Measurements from ENCODE around the gene RAPSN.
A peak's percentile ranks its signal among the peaks of the same experiment; 100 is the strongest.

Gene RAPSN

DNA sequence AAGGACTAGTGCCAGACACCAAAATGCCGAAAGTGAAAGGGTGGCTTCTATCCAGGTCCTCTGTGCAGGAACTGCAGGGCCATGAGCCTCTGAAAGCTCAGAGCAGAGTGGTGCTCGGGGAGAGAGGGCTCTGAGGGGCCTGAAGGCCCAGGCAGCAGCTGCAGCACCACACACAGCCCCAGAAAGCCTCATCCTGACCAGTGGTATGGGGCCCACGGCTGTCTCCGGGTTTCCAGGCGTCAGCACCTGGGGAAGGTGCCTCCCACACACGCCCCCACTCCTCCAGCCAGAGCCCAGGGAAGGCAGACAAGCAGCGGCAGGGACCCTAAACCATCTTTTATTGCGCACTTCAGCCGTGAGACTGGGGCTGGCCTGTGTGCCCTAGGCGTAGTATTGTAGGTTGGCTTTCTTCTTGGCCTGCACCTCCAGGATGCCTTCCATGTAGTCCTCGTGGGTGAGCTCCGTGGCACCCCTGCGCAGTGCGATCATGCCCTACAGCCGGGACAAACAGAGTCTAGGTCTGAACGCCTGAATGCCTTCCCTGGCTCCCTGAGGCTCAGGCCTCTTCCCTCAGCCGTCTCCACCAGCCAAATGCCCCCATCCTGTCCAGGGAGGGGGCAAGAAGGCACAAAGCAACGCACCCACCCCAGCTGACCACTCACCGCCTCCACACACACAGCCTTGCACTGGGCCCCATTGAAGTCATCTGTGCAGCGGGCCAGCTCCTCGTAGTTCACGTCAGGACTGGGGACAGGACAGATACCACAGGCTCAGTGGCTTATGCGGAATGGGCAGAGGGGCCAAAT lies 30.3 kb downstream of the RAPSN start:
- Histone ChIP-seq H3K14ac (ENCODE audit: low read length) (no peak overlapping the region), H3K4me2 (ENCODE audit: insufficient read depth, low read length, poor library complexity, severe bottlenecking) (no peak overlapping the region), H2BK5ac (ENCODE audit: low read length) (no peak overlapping the region), H3K23ac (ENCODE audit: low read depth, low read length, poor library complexity) (no peak overlapping the region), H4K8ac (ENCODE audit: low read depth, low read length) (no peak overlapping the region), H3K79me1 (ENCODE audit: low read depth, low read length) (peaks cover 4% of the 10 kb centered on the region), H3K27me3 (ENCODE audit: control insufficient read depth in 3 of 3, insufficient read depth in 3 of 3, low read depth in 1 of 3, low read length in 3 of 3) (no peaks in the 10 kb centered on the region), H2BK15ac (ENCODE audit: low read length) (no peak overlapping the region), H3K27ac (replicated peaks; ENCODE audit: low read length) (no peak overlapping the region), H3K4me1 (ENCODE audit: control insufficient read depth in 2 of 2, insufficient read depth in 1 of 2, low read depth in 1 of 2, low read length in 2 of 2) (no peaks in the 10 kb centered on the region), H4K91ac (ENCODE audit: low read depth, low read length, poor library complexity) (no peak overlapping the region), H2AFZ (ENCODE audit: low read length) (no peak overlapping the region), H3K9me3 (replicated peaks in 1 of 2; ENCODE audit: control insufficient read depth in 2 of 2, insufficient read depth in 1 of 2, low read depth in 1 of 2, low read length in 2 of 2) (no peaks in the 10 kb centered on the region), H3K4me3 (ENCODE audit: low read length in 2 of 2) (no peak overlapping the region), H3K36me3 (replicated peaks in 1 of 2; ENCODE audit: control insufficient read depth in 2 of 2, insufficient read depth in 2 of 2, low read length in 2 of 2) (peaks cover 56 to 91% of the 10 kb centered on the region in 2 donors), H2BK12ac (ENCODE audit: low read length) (no peak overlapping the region), H3K18ac (ENCODE audit: low read length) (no peak overlapping the region), H2AK5ac (ENCODE audit: low read depth, low read length) (no peak overlapping the region), H2BK120ac (ENCODE audit: low read depth, low read length) (no peak overlapping the region), H3K9ac (ENCODE audit: low read depth, low read length, poor library complexity) (no peak overlapping the region), H3K4ac (ENCODE audit: low read length) (no peak overlapping the region)
- no CpG with 5 or more reads among the region's 23 CpGs for WGBS, 2 donors (ENCODE audit: extremely low coverage in 2 of 2, insufficient read length in 2 of 2, insufficient replicate concordance in 1 of 2)
- no peak for DNase-seq (ENCODE audit: low spot score)

DNA sequence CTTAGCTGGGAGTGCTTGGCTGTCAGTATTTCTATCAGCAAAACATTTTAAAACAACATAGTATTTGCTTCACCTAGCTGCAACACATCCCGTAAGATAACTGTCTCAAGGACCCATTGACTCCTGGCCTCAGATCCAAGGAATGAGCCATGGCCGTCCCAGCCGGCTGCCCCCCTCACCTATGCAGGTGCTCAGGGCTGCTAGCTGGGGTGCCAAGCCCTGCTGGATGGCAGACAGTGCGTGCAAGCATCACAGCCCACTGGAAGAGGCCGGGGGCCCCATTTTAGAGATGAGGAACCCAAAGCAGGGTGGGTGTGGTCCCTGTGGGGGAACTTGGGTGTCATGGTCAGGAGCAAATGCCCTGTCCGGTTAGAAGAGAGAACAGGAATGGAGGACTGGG lies 31.2 kb downstream of the RAPSN start:
- H3K27me3 ChIP-seq (ENCODE audit: control insufficient read depth in 3 of 3, insufficient read depth in 3 of 3, low read depth in 1 of 3, low read length in 3 of 3) = no peaks in the 10 kb centered on the region
- no peak overlapping the region for H4K91ac ChIP-seq (ENCODE audit: low read depth, low read length, poor library complexity)
- H2AK5ac ChIP-seq (ENCODE audit: low read depth, low read length) = no peak overlapping the region
- H3K14ac ChIP-seq (ENCODE audit: low read length) = no peak overlapping the region
- no peak overlapping the region for H2BK5ac ChIP-seq (ENCODE audit: low read length)
- H3K27ac ChIP-seq (replicated peaks; ENCODE audit: low read length) = no peak overlapping the region
- no CpG with 5 or more reads among the region's 6 CpGs for WGBS, 2 donors (ENCODE audit: extremely low coverage in 2 of 2, insufficient read length in 2 of 2, insufficient replicate concordance in 1 of 2)
- H2BK15ac ChIP-seq (ENCODE audit: low read length) = no peak overlapping the region
- H3K18ac ChIP-seq (ENCODE audit: low read length) = no peak overlapping the region
- no peak overlapping the region for H3K4ac ChIP-seq (ENCODE audit: low read length)
- no peak overlapping the region for H3K4me2 ChIP-seq (ENCODE audit: insufficient read depth, low read length, poor library complexity, severe bottlenecking)
- no peak overlapping the region for H2BK120ac ChIP-seq (ENCODE audit: low read depth, low read length)
- no peak overlapping the region for H3K23ac ChIP-seq (ENCODE audit: low read depth, low read length, poor library complexity)
- H3K9me3 ChIP-seq (replicated peaks in 1 of 2; ENCODE audit: control insufficient read depth in 2 of 2, insufficient read depth in 1 of 2, low read depth in 1 of 2, low read length in 2 of 2) = no peaks in the 10 kb centered on the region
- H3K4me3 ChIP-seq (ENCODE audit: low read length in 2 of 2) = no peak overlapping the region
- no peak overlapping the region for H2BK12ac ChIP-seq (ENCODE audit: low read length)
- H3K79me1 ChIP-seq (ENCODE audit: low read depth, low read length) = peaks cover 4% of the 10 kb centered on the region
- no peak overlapping the region for H3K9ac ChIP-seq (ENCODE audit: low read depth, low read length, poor library complexity)
- no peaks in the 10 kb centered on the region for H3K4me1 ChIP-seq (ENCODE audit: control insufficient read depth in 2 of 2, insufficient read depth in 1 of 2, low read depth in 1 of 2, low read length in 2 of 2)
- H3K36me3 ChIP-seq (replicated peaks in 1 of 2; ENCODE audit: control insufficient read depth in 2 of 2, insufficient read depth in 2 of 2, low read length in 2 of 2) = peaks cover 53 to 87% of the 10 kb centered on the region in 2 donors
- no peak for DNase-seq (ENCODE audit: low spot score)
- peak overlapping the region; percentile 72 for H4K8ac ChIP-seq (ENCODE audit: low read depth, low read length)
- no peak overlapping the region for H2AFZ ChIP-seq (ENCODE audit: low read length)

DNA sequence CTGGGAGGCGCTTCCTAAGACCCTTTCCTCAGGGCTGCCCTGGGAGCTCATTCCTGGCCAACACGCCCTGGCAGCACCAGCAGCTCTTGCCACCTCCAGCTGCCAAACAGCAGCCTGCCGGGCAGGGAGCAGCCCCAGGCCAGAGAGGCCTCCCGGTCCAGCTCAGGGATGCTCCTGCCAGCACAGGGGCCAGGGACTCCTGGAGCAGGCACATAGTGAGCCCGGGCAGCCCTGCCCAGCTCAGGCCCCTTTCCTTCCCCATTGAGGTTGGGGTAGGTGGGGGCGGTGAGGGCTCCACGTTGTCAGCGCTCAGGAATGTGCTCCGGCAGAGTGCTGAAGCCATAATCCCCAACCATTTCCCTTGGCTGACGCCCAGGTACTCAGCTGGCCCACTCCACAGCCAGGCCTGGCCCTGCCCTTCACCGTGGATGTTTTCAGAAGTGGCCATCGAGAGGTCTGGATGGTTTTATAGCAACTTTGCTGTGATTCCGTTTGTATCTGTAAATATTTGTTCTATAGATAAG lies 32.9 kb downstream of the RAPSN start:
- no peak overlapping the region for H2BK120ac ChIP-seq (ENCODE audit: low read depth, low read length)
- peak overlapping the region; percentile 46 for H3K27ac ChIP-seq (replicated peaks; ENCODE audit: low read length)
- peak overlapping the region; percentile 71 for H3K18ac ChIP-seq (ENCODE audit: low read length)
- peak overlapping the region; percentile 19 for H2BK5ac ChIP-seq (ENCODE audit: low read length)
- H3K4ac ChIP-seq (ENCODE audit: low read length) = no peak overlapping the region
- no CpG with 5 or more reads among the region's 13 CpGs for WGBS, 2 donors (ENCODE audit: extremely low coverage in 2 of 2, insufficient read length in 2 of 2, insufficient replicate concordance in 1 of 2)
- H3K36me3 ChIP-seq (replicated peaks in 1 of 2; ENCODE audit: control insufficient read depth in 2 of 2, insufficient read depth in 2 of 2, low read length in 2 of 2) = peaks cover 44 to 81% of the 10 kb centered on the region in 2 donors
- DNase-seq (ENCODE audit: low spot score) = no peak
- no peak overlapping the region for H3K4me3 ChIP-seq (ENCODE audit: low read length in 2 of 2)
- no peaks in the 10 kb centered on the region for H3K9me3 ChIP-seq (replicated peaks in 1 of 2; ENCODE audit: control insufficient read depth in 2 of 2, insufficient read depth in 1 of 2, low read depth in 1 of 2, low read length in 2 of 2)
- no peak overlapping the region for H2AK5ac ChIP-seq (ENCODE audit: low read depth, low read length)
- no peak overlapping the region for H2AFZ ChIP-seq (ENCODE audit: low read length)
- H3K4me2 ChIP-seq (ENCODE audit: insufficient read depth, low read length, poor library complexity, severe bottlenecking) = no peak overlapping the region
- peak overlapping the region; percentile 50 for H3K9ac ChIP-seq (ENCODE audit: low read depth, low read length, poor library complexity)
- no peaks in the 10 kb centered on the region for H3K27me3 ChIP-seq (ENCODE audit: control insufficient read depth in 3 of 3, insufficient read depth in 3 of 3, low read depth in 1 of 3, low read length in 3 of 3)
- H3K4me1 ChIP-seq (ENCODE audit: control insufficient read depth in 2 of 2, insufficient read depth in 1 of 2, low read depth in 1 of 2, low read length in 2 of 2) = no peaks in the 10 kb centered on the region
- peaks cover 4% of the 10 kb centered on the region for H3K79me1 ChIP-seq (ENCODE audit: low read depth, low read length)
- H2BK15ac ChIP-seq (ENCODE audit: low read length) = no peak overlapping the region
- peak overlapping the region; percentile 48 for H4K8ac ChIP-seq (ENCODE audit: low read depth, low read length)
- peak overlapping the region; percentile 53 for H4K91ac ChIP-seq (ENCODE audit: low read depth, low read length, poor library complexity)
- H3K23ac ChIP-seq (ENCODE audit: low read depth, low read length, poor library complexity) = peak overlapping the region; percentile 97
- no peak overlapping the region for H2BK12ac ChIP-seq (ENCODE audit: low read length)
- H3K14ac ChIP-seq (ENCODE audit: low read length) = peak overlapping the region; percentile 56

DNA sequence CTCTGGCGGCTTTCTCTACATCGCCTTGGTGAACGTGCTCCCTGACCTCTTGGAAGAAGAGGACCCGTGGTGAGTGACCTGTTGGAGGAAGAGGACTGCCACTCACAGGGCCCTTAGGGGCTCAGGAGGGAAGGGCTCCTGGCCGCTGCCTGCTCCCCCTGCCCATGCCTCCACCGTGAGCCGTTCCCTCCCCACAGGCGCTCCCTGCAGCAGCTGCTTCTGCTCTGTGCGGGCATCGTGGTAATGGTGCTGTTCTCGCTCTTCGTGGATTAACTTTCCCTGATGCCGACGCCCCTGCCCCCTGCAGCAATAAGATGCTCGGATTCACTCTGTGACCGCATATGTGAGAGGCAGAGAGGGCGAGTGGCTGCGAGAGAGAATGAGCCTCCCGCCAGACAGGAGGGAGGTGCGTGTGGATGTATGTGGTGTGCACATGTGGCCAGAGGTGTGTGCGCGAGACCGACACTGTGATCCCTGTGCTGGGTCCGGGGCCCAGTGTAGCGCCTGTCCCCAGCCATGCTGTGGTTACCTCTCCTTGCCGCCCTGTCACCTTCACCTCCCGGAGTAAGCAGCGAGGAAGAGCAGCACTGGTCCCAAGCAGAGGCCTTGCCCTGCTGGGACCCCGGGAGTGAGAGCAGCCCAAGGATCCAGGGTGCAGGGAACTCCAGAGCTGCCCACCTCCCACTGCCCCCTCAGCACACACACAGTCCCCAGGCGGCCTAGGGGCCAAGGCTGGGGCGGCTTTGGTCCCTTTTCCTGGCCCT lies 33.7 kb downstream of the RAPSN start:
- no peak overlapping the region for H3K4me3 ChIP-seq (ENCODE audit: low read length in 2 of 2)
- peaks cover 4% of the 10 kb centered on the region for H3K79me1 ChIP-seq (ENCODE audit: low read depth, low read length)
- H3K27me3 ChIP-seq (ENCODE audit: control insufficient read depth in 3 of 3, insufficient read depth in 3 of 3, low read depth in 1 of 3, low read length in 3 of 3) = no peaks in the 10 kb centered on the region
- H4K91ac ChIP-seq (ENCODE audit: low read depth, low read length, poor library complexity) = peak overlapping the region; percentile 53
- H3K9ac ChIP-seq (ENCODE audit: low read depth, low read length, poor library complexity) = no peak overlapping the region
- H3K23ac ChIP-seq (ENCODE audit: low read depth, low read length, poor library complexity) = peak overlapping the region; percentile 97
- H3K18ac ChIP-seq (ENCODE audit: low read length) = no peak overlapping the region
- peaks cover 40 to 76% of the 10 kb centered on the region in 2 donors for H3K36me3 ChIP-seq (replicated peaks in 1 of 2; ENCODE audit: control insufficient read depth in 2 of 2, insufficient read depth in 2 of 2, low read length in 2 of 2)
- no peak overlapping the region for H3K14ac ChIP-seq (ENCODE audit: low read length)
- H2AFZ ChIP-seq (ENCODE audit: low read length) = no peak overlapping the region
- no peaks in the 10 kb centered on the region for H3K4me1 ChIP-seq (ENCODE audit: control insufficient read depth in 2 of 2, insufficient read depth in 1 of 2, low read depth in 1 of 2, low read length in 2 of 2)
- H2BK12ac ChIP-seq (ENCODE audit: low read length) = peak overlapping the region; percentile 58
- no CpG with 5 or more reads among the region's 31 CpGs for WGBS, 2 donors (ENCODE audit: extremely low coverage in 2 of 2, insufficient read length in 2 of 2, insufficient replicate concordance in 1 of 2)
- H2BK15ac ChIP-seq (ENCODE audit: low read length) = no peak overlapping the region
- H2BK5ac ChIP-seq (ENCODE audit: low read length) = peak overlapping the region; percentile 54
- no peak for DNase-seq (ENCODE audit: low spot score)
- H3K27ac ChIP-seq (replicated peaks; ENCODE audit: low read length) = no peak overlapping the region
- H2AK5ac ChIP-seq (ENCODE audit: low read depth, low read length) = no peak overlapping the region
- no peak overlapping the region for H2BK120ac ChIP-seq (ENCODE audit: low read depth, low read length)
- no peak overlapping the region for H3K4me2 ChIP-seq (ENCODE audit: insufficient read depth, low read length, poor library complexity, severe bottlenecking)
- no peaks in the 10 kb centered on the region for H3K9me3 ChIP-seq (replicated peaks in 1 of 2; ENCODE audit: control insufficient read depth in 2 of 2, insufficient read depth in 1 of 2, low read depth in 1 of 2, low read length in 2 of 2)
- H4K8ac ChIP-seq (ENCODE audit: low read depth, low read length) = peak overlapping the region; percentile 48
- H3K4ac ChIP-seq (ENCODE audit: low read length) = no peak overlapping the region
